Glutamatergic neuron (in vitro differentiated cells): Measurements from ENCODE around the gene RACK1. TPM values are rescaled to one million over a fixed set of nuclear protein-coding genes. Genes with fewer than 3 reads are reported as not detected.

Experiments used
- DNase-seq: peaks from one replicate; pipeline ENCODE4 v3.0.0; 2022
- H3K27ac Mint-ChIP-seq: one replicate; pipeline ENCODE4 v1.8.0; 2020; ENCODE audit warnings: mild to moderate bottlenecking, mixed read lengths, inconsistent platforms; ENCODE audit not compliant: unreplicated experiment
- H3K27me3 Mint-ChIP-seq: one replicate; pipeline ENCODE4 v1.8.0; 2020; ENCODE audit warnings: mild to moderate bottlenecking, moderate library complexity, mixed read lengths, inconsistent platforms; ENCODE audit not compliant: unreplicated experiment
- H3K36me3 Mint-ChIP-seq: one replicate; pipeline ENCODE4 v1.8.0; 2020; ENCODE audit warnings: mild to moderate bottlenecking, mixed read lengths, inconsistent platforms; ENCODE audit not compliant: unreplicated experiment
- H3K4me1 Mint-ChIP-seq: one replicate; pipeline ENCODE4 v1.8.0; 2020; ENCODE audit warnings: mild to moderate bottlenecking, low read depth, mixed read lengths, inconsistent platforms; ENCODE audit not compliant: unreplicated experiment
- H3K4me3 Mint-ChIP-seq: one replicate; pipeline ENCODE4 v1.8.0; 2020; ENCODE audit warnings: mild to moderate bottlenecking, mixed read lengths, inconsistent platforms; ENCODE audit not compliant: unreplicated experiment
- H3K9me3 Mint-ChIP-seq: one replicate; pipeline ENCODE4 v1.8.0; 2020; ENCODE audit warnings: mild to moderate bottlenecking, moderate library complexity, mixed read lengths, inconsistent platforms; ENCODE audit not compliant: unreplicated experiment
- total RNA-seq: library from RNA; stranded (reverse); fragmentation: NEBNext Ultra II Directional; extraction: Animal tissue kit (Norgen Biotek cat#: 25700); gene quantifications from one replicate; pipeline ENCODE4 v1.2.1, GENCODE V29; 2021; ENCODE audit not compliant: unreplicated experiment
- TF ChIP-seq, protein P1 (sequence below): fragments of 200-600 bp; sonication (generic); IDR thresholded peaks from one replicate; pipeline ENCODE4 v1.5.0; 2021; ENCODE audit not compliant: partially characterized antibody, unreplicated experiment

RACK1 gene
- total RNA-seq, 1 donor from 2014 or later: 1,397 TPM

DNA sequence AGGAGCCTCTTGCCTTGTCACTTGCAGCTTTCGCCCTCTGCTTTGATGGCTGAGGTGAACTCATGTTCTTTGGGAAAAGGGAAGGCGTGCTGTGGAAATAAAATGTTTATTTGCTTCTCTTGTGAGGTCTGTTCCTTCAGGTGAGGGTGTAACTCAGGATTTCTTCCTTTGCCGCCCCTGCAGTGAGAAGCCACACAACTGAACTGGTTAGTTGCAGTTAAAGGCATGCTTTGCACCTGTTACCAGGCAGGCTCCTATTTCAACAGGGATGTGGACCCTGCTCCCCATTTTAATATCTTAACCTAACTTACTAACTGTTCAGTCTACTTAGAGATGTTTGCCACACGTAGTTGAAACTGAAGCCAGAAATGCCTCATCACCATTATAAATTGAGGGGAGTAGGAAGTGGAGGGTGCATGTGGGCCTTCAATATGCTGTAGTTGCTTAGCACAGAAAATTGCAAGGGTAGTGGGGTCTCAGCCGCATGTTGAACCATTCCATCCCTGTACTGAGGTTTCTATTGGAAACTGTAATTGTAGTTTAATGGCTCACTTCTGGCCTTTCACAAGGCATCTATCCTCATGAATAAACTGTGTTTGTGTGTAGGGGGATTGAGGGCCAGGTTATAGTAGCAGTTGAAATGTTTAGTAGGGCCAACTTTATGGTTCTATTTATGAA lies 7.9 kb downstream of the RACK1 start:
- Mint-ChIP-seq H3K4me3 (no peak overlapping the region), H3K36me3 (peaks cover 5% of the 10 kb centered on the region), H3K27ac (peak overlapping the region; percentile 43), H3K27me3 (peaks cover 3% of the 10 kb centered on the region), H3K9me3 (peaks cover 9% of the 10 kb centered on the region), H3K4me1 (no peaks in the 10 kb centered on the region)
- TF ChIP-seq, protein P1, sequence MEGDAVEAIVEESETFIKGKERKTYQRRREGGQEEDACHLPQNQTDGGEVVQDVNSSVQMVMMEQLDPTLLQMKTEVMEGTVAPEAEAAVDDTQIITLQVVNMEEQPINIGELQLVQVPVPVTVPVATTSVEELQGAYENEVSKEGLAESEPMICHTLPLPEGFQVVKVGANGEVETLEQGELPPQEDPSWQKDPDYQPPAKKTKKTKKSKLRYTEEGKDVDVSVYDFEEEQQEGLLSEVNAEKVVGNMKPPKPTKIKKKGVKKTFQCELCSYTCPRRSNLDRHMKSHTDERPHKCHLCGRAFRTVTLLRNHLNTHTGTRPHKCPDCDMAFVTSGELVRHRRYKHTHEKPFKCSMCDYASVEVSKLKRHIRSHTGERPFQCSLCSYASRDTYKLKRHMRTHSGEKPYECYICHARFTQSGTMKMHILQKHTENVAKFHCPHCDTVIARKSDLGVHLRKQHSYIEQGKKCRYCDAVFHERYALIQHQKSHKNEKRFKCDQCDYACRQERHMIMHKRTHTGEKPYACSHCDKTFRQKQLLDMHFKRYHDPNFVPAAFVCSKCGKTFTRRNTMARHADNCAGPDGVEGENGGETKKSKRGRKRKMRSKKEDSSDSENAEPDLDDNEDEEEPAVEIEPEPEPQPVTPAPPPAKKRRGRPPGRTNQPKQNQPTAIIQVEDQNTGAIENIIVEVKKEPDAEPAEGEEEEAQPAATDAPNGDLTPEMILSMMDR: no peak
- DNase-seq: no peak

DNA sequence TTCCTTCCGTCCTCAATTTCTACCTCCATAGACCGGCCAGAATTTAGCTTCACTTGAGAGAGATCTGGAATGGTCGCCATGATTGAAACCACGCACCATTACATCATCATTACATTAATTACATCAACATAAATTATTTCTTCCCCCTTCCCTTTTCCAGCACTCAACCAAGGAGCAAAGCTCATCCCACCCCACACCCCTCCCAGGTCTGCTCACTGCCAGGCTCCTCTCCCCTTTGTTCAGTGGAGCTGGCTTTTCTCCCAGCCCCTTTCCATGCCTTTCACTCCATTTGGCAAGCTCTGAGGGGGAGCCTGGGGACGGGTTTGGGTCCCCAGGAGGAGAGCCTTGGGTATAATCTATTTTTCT lies 8.4 kb downstream of the RACK1 start:
- no peak for DNase-seq
- Mint-ChIP-seq H3K4me1 (no peaks in the 10 kb centered on the region), H3K27ac (peak overlapping the region; percentile 43), H3K36me3 (peaks cover 5% of the 10 kb centered on the region), H3K27me3 (peaks cover 3% of the 10 kb centered on the region), H3K9me3 (peaks cover 9% of the 10 kb centered on the region), H3K4me3 (no peak overlapping the region)
- TF ChIP-seq, protein P1: no peak

DNA sequence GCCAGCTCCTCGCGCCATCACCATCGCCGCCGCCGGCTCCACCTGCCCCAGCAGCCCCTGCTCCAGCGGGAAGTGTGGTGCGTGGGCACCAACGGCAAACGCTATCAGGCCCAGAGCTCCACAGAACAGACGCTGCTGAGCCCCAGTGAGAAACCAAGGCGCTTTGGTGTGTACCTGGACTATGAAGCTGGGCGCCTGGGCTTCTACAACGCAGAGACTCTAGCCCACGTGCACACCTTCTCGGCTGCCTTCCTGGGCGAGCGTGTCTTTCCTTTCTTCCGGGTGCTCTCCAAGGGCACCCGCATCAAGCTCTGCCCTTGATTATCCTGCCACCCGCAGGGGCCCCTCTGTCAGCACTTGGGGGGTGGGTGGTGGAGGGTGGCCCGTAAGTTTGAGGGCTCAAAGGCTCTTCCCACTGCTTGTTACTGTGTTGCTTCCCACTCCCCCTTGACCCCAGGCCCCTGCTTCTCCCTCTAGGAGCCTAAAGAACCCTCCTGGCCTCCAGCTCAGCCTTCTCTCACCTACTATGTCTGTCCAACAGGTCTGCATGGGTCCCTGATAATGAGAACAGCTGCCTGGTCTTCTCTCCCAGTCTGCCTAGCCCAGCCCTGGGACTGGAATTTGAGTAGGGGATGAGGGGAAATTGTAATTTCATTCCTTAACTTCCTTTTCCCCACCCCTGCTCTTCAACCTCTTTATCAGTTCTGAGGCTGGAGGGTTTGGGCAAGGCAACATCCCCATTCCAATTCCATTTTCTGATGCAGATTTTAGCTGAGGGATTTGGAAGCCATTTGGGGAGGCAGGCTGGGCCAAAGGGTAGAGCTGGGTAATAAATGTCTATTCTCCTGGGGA lies 9.0 kb downstream of the RACK1 start:
- TF ChIP-seq, protein P1: no peak
- Mint-ChIP-seq H3K27ac (peak overlapping the region; percentile 43), H3K36me3 (peaks cover 8% of the 10 kb centered on the region), H3K4me1 (no peaks in the 10 kb centered on the region), H3K9me3 (peaks cover 11% of the 10 kb centered on the region), H3K4me3 (no peak overlapping the region), H3K27me3 (peaks cover 4% of the 10 kb centered on the region)
- DNase-seq: no peak

DNA sequence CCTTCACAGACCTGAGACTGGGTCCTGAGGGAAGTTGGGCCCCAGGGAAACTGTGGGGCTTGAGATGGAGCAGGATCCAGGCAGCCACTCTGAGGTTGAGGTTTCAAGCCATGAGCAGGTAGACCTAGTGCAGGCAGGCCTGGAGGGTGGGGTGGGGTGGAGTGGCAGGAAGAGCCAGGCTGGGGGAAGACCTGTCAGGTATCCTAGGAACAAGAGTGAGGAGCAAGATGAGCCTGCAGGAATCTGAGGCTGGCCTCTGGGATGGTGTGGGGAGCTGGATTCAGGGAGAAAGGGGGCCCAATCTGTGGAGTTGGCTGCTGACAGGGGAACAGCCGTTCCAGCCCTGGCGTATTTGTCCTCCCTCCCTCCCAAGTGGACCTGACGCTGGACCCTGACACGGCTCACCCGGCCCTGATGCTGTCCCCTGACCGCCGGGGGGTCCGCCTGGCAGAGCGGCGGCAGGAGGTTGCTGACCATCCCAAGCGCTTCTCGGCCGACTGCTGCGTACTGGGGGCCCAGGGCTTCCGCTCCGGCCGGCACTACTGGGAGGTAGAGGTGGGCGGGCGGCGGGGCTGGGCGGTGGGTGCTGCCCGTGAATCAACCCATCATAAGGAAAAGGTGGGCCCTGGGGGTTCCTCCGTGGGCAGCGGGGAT lies 9.8 kb downstream of the RACK1 start:
- Mint-ChIP-seq H3K27me3 (peaks cover 6% of the 10 kb centered on the region), H3K4me1 (no peaks in the 10 kb centered on the region), H3K9me3 (peaks cover 11% of the 10 kb centered on the region), H3K36me3 (peaks cover 10% of the 10 kb centered on the region), H3K27ac (no peak overlapping the region), H3K4me3 (no peak overlapping the region)
- DNase-seq: no peak
- TF ChIP-seq, protein P1: no peak
